Nephron progenitor cell (in vitro differentiated cells): ENCODE data around the gene RNF111.

ENCODE experiments used
- DNase-seq: peaks from one replicate; pipeline ENCODE4 v3.0.0; 2021
- H3K27ac Mint-ChIP-seq: 2 replicates; pipeline ENCODE4 v1.8.0; 2021; ENCODE audit warnings: mild to moderate bottlenecking, moderate library complexity, mixed read lengths
- H3K27me3 Mint-ChIP-seq: 2 replicates; pipeline ENCODE4 v1.8.0; 2021; ENCODE audit warnings: mild to moderate bottlenecking, low read depth, mixed read lengths; ENCODE audit not compliant: poor library complexity
- H3K36me3 Mint-ChIP-seq: 2 replicates; pipeline ENCODE4 v1.8.0; 2021; ENCODE audit warnings: low read depth, mixed read lengths
- H3K4me1 Mint-ChIP-seq: 2 replicates; pipeline ENCODE4 v1.8.0; 2021; ENCODE audit warnings: mixed read lengths
- H3K4me3 Mint-ChIP-seq: 2 replicates; pipeline ENCODE4 v1.8.0; 2021; ENCODE audit warnings: mild to moderate bottlenecking, moderate library complexity, mixed read lengths
- H3K9me3 Mint-ChIP-seq: 2 replicates; pipeline ENCODE4 v1.8.0; 2021; ENCODE audit warnings: mild to moderate bottlenecking, moderate library complexity, mixed read lengths
- CTCF ChIP-seq: fragments of 200-600 bp; sonication (generic); IDR thresholded peaks from 2 replicates; pipeline ENCODE4 v1.5.0; 2021; ENCODE audit warnings: antibody characterized with exemption

RNF111 gene

GRCh38 chr15:58958811-58959210 is 28.7 kb upstream of the RNF111 start:
- H3K36me3 Mint-ChIP-seq = no peaks in the 10 kb centered on the region
- TF ChIP-seq CTCF = no peak
- H3K27me3 Mint-ChIP-seq = peaks cover 6% of the 10 kb centered on the region
- no peak overlapping the region for H3K4me3 Mint-ChIP-seq
- no peak for DNase-seq
- no peaks in the 10 kb centered on the region for H3K9me3 Mint-ChIP-seq
- no peaks in the 10 kb centered on the region for H3K4me1 Mint-ChIP-seq
- H3K27ac Mint-ChIP-seq = no peak overlapping the region

GRCh38 chr15:58962136-58962535 is 25.3 kb upstream of the RNF111 start:
- H3K27me3 Mint-ChIP-seq = peaks cover 7% of the 10 kb centered on the region
- no peak for DNase-seq
- H3K4me1 Mint-ChIP-seq = no peaks in the 10 kb centered on the region
- no peak for TF ChIP-seq CTCF
- no peaks in the 10 kb centered on the region for H3K9me3 Mint-ChIP-seq
- H3K27ac Mint-ChIP-seq = no peak overlapping the region
- H3K4me3 Mint-ChIP-seq = no peak overlapping the region
- H3K36me3 Mint-ChIP-seq = no peaks in the 10 kb centered on the region

- H3K36me3 Mint-ChIP-seq = no peaks in the 10 kb centered on the region
- H3K27me3 Mint-ChIP-seq = peaks cover 6% of the 10 kb centered on the region
- H3K9me3 Mint-ChIP-seq = no peaks in the 10 kb centered on the region
- no peak for TF ChIP-seq CTCF
- DNase-seq = no peak
- H3K4me1 Mint-ChIP-seq = no peaks in the 10 kb centered on the region
- no peak overlapping the region for H3K4me3 Mint-ChIP-seq
- no peak overlapping the region for H3K27ac Mint-ChIP-seq
Measured at GRCh38 chr15:58962662-58963565, 24.5 kb upstream of the RNF111 start.

- TF ChIP-seq CTCF = no peak
- H3K4me1 Mint-ChIP-seq = no peaks in the 10 kb centered on the region
- H3K27ac Mint-ChIP-seq = no peak overlapping the region
- H3K4me3 Mint-ChIP-seq = no peak overlapping the region
- H3K36me3 Mint-ChIP-seq = no peaks in the 10 kb centered on the region
- DNase-seq = no peak
- H3K9me3 Mint-ChIP-seq = no peaks in the 10 kb centered on the region
- peaks cover 6% of the 10 kb centered on the region for H3K27me3 Mint-ChIP-seq
Measured at GRCh38 chr15:58966698-58967097, 20.8 kb upstream of the RNF111 start.

- Mint-ChIP-seq H3K36me3 (no peaks in the 10 kb centered on the region), H3K27me3 (peaks cover 6% of the 10 kb centered on the region), H3K9me3 (no peaks in the 10 kb centered on the region), H3K4me3 (no peak overlapping the region), H3K4me1 (no peaks in the 10 kb centered on the region), H3K27ac (no peak overlapping the region)
- DNase-seq = no peak
- no peak for TF ChIP-seq CTCF
Measured at GRCh38 chr15:58967479-58967878, 20.0 kb upstream of the RNF111 start.

- DNase-seq = no peak
- no peaks in the 10 kb centered on the region for H3K36me3 Mint-ChIP-seq
- H3K9me3 Mint-ChIP-seq = no peaks in the 10 kb centered on the region
- no peak overlapping the region for H3K4me3 Mint-ChIP-seq
- no peaks in the 10 kb centered on the region for H3K4me1 Mint-ChIP-seq
- TF ChIP-seq CTCF = no peak
- H3K27ac Mint-ChIP-seq = no peak overlapping the region
- peaks cover 27% of the 10 kb centered on the region for H3K27me3 Mint-ChIP-seq
Measured at GRCh38 chr15:58977887-58978286, 9.6 kb upstream of the RNF111 start.
